Fibroblast of villous mesenchyme (primary cell): ENCODE measurements around the gene GPATCH1. TPM values are rescaled to one million over a fixed set of nuclear protein-coding genes. Genes with fewer than 3 reads are reported as not detected.
A peak's percentile ranks its signal among the peaks of the same experiment; 100 is the strongest.

Source experiments
- DNase-seq: peaks from one replicate; pipeline ENCODE4 v3.0.0-alpha.2; 2010; ENCODE audit warnings: low read depth
- H3K4me3 ChIP-seq: 2 replicates; pipeline ENCODE4 v1.5.1; 2011; ENCODE audit warnings: low read depth, mild to moderate bottlenecking, low read length
- small RNA-seq: library from RNA; depleted of rRNA; stranded (forward); fragments of <200 nt; gene quantifications from one replicate; pipeline ENCODE3, GENCODE V24; 2012
- total RNA-seq: library from RNA; depleted of rRNA; stranded (reverse); fragments of >200 nt; gene quantifications from 2 replicates; pipeline ENCODE4 v1.2.3, GENCODE V29; 2012
- TF ChIP-seq, protein P1 (sequence below): IDR thresholded peaks from 2 replicates; pipeline ENCODE4 v1.5.1; 2012; ENCODE audit warnings: low read depth, mild to moderate bottlenecking, low read length; ENCODE audit not compliant: insufficient read depth

The GPATCH1 gene
- total RNA-seq, 1 donor, result 7.8 TPM

DNA sequence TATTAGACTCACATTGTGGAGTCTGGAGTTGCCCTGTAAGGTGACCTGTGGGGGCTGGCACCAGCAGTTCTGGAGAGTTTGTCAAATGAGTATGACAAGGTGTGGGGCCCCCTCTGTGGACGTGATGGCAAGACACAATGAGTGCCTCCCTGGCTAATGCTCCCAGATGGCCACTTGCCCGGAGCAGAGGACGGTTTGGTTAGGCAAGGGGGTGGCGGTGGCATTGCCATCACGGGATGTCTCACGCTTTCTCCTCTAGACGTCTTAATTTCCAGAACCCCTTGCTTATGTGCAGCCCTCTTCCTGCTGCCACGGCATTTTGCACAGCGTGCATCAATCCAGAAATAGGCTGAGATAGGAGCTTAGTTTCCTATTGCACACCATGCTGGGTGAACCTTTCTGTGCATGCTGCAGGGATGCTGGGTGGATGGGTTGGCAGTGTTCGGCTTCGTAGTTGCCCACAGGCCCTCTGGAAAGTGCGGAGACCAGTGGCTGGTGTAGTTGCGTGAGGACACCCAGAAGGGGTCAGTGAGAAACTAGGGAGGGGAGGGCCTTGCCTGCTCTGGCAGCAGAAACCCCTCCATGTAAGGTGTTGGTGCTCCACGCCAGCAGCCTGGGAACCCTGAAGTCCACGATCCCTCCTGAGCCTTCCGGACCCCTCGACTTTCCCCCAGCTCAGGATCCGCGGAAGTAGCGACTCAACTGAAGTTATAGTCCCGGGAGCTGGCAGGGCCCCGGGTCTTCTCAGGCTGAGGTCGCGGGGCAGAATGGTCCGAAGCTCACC is 95.1 kb downstream of the GPATCH1 start:
- peak; percentile 43 for DNase-seq
- H3K4me3 ChIP-seq, result peak overlapping the region; percentile 88
- TF ChIP-seq, protein P1, sequence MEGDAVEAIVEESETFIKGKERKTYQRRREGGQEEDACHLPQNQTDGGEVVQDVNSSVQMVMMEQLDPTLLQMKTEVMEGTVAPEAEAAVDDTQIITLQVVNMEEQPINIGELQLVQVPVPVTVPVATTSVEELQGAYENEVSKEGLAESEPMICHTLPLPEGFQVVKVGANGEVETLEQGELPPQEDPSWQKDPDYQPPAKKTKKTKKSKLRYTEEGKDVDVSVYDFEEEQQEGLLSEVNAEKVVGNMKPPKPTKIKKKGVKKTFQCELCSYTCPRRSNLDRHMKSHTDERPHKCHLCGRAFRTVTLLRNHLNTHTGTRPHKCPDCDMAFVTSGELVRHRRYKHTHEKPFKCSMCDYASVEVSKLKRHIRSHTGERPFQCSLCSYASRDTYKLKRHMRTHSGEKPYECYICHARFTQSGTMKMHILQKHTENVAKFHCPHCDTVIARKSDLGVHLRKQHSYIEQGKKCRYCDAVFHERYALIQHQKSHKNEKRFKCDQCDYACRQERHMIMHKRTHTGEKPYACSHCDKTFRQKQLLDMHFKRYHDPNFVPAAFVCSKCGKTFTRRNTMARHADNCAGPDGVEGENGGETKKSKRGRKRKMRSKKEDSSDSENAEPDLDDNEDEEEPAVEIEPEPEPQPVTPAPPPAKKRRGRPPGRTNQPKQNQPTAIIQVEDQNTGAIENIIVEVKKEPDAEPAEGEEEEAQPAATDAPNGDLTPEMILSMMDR, result no peak

DNA sequence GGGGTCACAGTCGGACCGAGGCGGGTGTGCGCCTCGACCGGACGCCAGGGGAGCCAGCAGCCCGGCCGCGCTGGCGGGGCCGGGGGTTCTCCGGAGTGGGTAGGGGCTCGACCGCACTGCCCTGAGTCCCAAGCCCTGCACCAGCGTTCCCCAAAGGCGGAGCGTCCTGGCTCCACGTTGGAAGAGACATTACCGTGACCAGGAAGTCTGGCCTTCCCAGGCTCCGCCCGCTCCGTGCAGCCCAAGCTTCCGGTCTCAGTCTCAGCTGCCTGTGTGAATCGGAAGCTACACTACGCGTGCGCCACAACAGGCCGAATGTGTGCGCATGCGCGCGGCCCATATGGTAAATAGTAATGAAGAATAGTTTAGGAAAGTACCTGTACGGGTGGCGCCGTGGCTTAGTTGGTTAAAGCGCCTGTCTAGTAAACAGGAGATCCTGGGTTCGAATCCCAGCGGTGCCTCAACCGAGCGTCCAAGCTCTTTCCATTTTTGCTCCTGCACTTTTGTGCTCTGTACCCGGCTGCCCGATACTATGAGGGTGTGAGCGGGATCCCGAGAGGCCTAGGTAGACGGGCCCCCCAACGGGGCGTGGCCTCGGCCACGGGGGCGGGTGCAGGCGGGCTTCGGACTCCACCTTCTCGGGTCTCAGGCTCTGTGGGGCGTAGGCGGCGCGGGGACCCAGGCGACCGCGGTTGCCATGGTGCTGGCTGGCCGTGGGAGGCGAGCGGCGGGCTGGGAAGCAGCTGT is 95.9 kb downstream of the GPATCH1 start:
- peak overlapping the region; percentile 88 for H3K4me3 ChIP-seq
- TF ChIP-seq, protein P1, result peak; percentile 23
- peak; percentile 99 for DNase-seq

DNA sequence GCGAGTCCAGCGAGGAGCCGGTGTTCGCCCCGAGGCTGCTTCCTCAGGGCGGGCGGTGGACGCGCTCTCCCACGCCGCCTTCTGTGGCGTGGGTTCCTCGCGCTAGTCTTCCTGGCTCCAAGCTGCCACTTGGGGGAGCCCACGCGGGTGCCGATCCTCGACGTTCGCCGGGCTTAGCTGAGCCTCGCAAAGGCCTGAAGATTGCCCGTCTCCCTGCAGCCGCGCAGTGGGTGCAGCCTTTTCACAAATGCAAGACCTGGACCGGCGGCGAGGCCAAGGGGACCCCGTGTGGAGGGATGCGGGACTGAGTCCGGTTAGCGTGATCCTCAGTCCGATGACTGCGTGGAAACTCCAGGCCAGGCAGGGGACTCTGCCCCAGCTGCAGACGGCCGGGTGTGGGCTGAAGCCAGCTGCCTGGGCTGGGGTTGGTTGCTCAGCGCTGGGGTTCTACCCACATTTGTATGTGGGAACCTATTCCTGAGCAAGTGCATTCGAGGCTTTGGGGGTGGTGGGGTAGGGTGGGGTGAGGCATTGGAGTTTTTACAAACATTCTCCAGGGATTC is 96.5 kb downstream of the GPATCH1 start:
- TF ChIP-seq, protein P1, result peak; percentile 47
- peak overlapping the region; percentile 60 for H3K4me3 ChIP-seq
- DNase-seq, result no peak

Small RNAs within 50 kb of the gene (small RNA-seq; reads per million reads assigned to genes)
- gene AC008521.1 (not detected), gene AC008521.2 (not detected)

Other genes with a start within 250 kb of the GPATCH1 start
- gene SLC7A9, start 211.4 kb upstream of the GPATCH1 start, total RNA-seq, result under 0.01 TPM in 1 of 2 replicates, not detected in the other
- gene CEP89, start 109.2 kb upstream of the GPATCH1 start, total RNA-seq, result 15.8 and 18.1 TPM in 2 replicates
- 0.86 and 1.6 TPM in 2 replicates for gene FAAP24, start 108.9 kb upstream of the GPATCH1 start, total RNA-seq
- gene RHPN2, start 16.3 kb upstream of the GPATCH1 start, total RNA-seq, result 2.6 TPM in 2 replicates
- not detected in 2 replicates for gene WDR88, start 50.9 kb downstream of the GPATCH1 start, total RNA-seq
- 11.2 and 14.8 TPM in 2 replicates for gene LRP3, start 113.1 kb downstream of the GPATCH1 start, total RNA-seq
- not detected in 2 replicates for gene SLC7A10, start 144.7 kb downstream of the GPATCH1 start, total RNA-seq
- gene CEBPA, start 221.4 kb downstream of the GPATCH1 start, total RNA-seq, result under 0.01 TPM in 1 of 2 replicates, not detected in the other